Activated CD8-positive, alpha-beta memory T cell treated with anti-CD3 and anti-CD28 coated beads for 24 hours (primary cell): Measurements from ENCODE around the gene KLHL18.
"Not testable (repeated sequence)": the region's sequence is repeated elsewhere in the genome, so short reads cannot be mapped to it uniquely, and the experiment has no call there.

Experiments
- DNase-seq: peaks from one replicate; pipeline ENCODE4 v3.0.0-alpha.2; 2020

The KLHL18 gene

GRCh38 chr3:47315069-47315647 lies 32.4 kb downstream of the KLHL18 start:
- DNase-seq = no peak

GRCh38 chr3:47316151-47316550 lies 33.4 kb downstream of the KLHL18 start:
- not testable (repeated sequence) for DNase-seq

- DNase-seq = no peak
Observed at GRCh38 chr3:47318916-47319315, 36.2 kb downstream of the KLHL18 start.

GRCh38 chr3:47319956-47320355 lies 37.2 kb downstream of the KLHL18 start:
- no peak for DNase-seq

- DNase-seq = no peak
Observed at GRCh38 chr3:47323431-47324277, 40.9 kb downstream of the KLHL18 start.

- DNase-seq = peak; percentile 63
Observed at GRCh38 chr3:47324278-47324865, 41.6 kb downstream of the KLHL18 start.

DNA sequence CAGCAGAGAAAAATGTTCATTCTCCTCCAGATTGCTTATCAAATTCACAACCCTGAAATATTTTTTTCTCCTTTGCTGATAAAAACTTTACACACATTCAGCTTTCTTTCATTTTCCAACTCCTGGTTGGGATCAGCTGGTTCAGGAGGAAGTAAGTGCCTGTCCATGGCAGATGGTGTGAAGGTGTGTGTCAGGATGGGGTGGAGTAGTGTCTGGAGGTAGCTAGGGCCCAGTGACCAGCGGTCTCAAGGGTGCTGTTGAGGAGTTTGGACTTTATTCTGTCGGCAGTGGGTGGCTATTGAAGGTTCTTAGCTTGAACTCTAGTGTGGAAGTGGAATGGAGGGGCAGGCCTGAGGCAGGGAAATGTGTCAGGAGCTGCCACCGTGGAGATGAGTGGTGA lies 51.2 kb downstream of the KLHL18 start:
- no peak for DNase-seq

DNA sequence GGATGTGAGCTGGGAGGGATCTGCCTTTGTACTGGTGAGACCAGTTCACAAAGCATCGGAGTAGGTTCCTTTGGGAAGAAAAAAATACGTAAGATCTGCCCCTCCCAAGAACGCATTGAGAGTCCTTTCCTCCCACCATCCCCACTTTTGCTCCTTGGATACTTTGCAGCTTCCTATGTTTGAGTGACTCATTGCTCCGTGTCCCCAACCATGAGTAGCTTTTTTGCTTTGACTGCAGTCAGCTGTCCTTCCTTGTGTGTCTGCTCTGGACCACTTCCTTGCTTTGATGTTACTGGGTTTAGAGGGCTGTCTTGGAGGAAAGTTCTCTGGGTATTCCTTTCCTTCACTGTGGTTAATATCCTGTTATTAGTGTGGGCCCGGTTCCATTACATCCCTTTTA lies 54.9 kb downstream of the KLHL18 start:
- no peak for DNase-seq

DNA sequence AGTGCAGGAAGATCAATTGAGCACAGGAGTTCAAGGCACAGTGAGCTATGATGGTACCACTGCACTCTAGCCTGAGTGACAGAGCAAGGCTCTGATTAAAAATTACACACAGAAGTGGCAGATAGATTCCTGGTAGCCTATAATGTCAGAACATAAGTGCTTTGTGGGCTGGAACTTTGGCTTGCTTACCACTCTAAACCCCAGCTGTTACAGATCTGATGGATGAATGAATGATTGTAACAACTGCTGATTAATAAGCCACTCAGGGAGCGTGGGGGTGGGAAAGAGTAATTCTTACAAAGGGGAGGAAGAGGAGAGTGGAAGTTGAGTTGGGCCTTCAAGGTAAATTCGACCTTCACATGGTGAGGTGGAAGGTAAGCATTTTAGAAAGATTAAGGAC lies 57.2 kb downstream of the KLHL18 start:
- no peak for DNase-seq

GRCh38 chr3:47340866-47341265 lies 58.1 kb downstream of the KLHL18 start:
- DNase-seq = no peak

- DNase-seq = no peak
Observed at GRCh38 chr3:47342151-47342550, 59.4 kb downstream of the KLHL18 start.

DNA sequence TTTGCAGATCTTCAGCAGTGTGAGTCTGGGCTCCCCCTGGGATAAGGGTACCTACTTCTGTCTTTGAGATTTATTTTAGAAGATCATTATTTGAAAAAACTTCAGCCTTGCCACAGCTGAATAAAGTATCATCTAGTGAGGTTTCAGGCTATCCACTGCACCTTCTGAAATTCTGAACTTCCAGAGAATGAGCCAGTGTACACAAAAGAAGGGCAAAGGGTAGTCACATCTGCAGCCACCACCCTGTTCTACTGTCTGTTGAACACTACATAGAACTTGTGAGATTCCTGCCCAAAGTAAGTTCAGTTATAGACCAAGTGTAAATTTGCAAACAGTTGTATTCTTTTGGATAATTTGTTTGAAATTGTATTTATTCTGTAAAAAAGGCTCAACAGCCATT lies 60.1 kb downstream of the KLHL18 start:
- DNase-seq = no peak

DNA sequence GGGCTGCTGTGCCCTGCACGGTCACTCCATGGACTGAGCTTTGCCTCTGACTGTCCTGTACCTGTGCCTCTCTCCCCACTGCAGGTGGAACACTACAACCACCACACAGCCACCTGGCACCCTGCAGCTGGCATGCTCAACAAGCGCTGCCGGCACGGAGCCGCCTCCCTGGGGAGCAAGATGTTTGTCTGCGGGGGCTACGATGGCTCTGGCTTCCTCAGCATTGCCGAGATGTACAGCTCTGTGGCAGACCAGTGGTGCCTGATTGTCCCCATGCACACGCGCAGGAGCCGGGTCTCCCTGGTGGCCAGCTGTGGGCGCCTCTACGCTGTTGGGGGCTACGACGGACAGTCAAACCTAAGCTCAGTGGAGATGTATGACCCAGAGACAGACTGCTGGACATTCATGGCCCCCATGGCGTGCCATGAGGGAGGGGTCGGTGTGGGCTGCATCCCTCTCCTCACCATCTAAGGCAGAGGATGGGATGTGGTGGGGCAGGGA lies 60.8 kb downstream of the KLHL18 start:
- no peak for DNase-seq

DNA sequence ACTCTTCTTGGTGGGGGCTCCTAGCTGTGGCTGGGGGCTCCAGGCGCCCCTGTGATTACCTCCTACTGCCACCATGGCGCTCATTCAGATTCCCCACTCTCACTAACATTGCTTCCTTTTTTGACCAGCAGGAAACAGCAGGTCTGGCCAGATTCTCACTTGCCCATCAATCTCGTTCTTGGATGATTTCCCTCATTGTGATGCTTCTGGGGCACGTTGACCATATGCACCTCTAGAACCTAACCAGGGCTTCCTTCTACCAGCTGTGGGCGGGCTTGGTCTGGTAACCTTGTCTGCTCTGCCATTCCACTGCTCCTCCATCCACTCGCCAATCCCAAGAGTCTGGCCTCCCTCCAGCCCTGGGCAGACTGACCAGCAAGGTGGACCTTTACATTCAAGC lies 62.2 kb downstream of the KLHL18 start:
- DNase-seq = no peak

GRCh38 chr3:47347217-47347801 lies 64.6 kb downstream of the KLHL18 start:
- no peak for DNase-seq

DNA sequence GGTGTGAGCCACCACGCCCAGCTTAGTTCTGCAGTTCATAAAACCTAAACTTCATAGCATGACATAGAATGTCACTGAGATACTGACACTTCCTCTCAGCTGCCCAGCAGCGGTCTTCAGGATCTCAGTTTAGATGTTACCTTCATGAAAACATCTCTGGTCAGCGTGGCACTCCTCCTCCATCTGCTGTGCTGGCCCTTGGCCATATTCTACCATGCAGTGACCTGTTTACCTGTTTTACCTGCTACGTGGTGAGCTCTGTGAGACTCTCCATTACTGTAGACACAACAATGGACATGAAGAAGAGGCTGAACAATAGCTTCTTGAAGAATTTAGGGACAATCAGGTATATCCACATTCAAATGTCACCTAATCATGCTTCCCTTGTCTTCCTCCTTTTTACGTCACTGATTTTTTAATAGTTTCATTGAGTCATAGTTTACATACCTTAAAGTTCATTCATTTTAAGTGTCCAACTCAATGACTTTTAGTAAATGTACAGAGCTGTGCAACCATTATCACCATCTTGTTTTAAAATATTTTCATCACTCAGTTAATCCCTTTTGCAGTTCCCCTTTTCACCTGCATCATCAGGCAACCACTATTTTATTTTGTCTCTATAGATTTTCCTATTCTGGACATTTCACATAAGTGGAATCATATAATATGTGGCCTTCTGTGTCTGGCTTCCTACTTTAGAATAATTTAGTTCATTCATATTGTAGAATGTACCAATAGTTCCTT lies 65.8 kb downstream of the KLHL18 start:
- DNase-seq = no peak

- no peak for DNase-seq
Observed at GRCh38 chr3:47355010-47355409, 72.3 kb downstream of the KLHL18 start.

DNA sequence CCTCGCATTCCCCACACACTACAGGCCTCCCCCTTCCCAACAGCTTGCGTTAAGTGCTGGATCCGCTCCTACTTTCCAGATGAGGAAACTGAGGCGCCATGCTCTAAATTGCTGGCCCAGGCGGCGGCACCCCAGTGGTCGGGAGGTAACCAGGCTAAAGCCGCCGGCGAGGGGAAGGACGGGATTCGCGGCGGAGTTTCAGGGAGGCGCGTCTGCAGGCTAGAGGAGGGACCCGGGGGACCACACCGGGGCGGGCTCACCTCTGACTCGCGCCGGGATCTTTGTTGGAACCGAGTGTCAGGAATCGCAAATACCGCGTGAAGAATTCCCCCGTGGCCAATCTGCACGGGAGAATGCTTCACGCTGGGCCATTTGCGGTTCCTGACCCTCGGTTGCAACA lies 73.5 kb downstream of the KLHL18 start:
- DNase-seq = no peak

- DNase-seq = no peak
Observed at GRCh38 chr3:47359323-47359722, 76.6 kb downstream of the KLHL18 start.

GRCh38 chr3:47360110-47360517 lies 77.4 kb downstream of the KLHL18 start:
- DNase-seq = not testable (repeated sequence)

- peak; percentile 62 for DNase-seq
Observed at GRCh38 chr3:47362701-47363100, 80.0 kb downstream of the KLHL18 start.

DNA sequence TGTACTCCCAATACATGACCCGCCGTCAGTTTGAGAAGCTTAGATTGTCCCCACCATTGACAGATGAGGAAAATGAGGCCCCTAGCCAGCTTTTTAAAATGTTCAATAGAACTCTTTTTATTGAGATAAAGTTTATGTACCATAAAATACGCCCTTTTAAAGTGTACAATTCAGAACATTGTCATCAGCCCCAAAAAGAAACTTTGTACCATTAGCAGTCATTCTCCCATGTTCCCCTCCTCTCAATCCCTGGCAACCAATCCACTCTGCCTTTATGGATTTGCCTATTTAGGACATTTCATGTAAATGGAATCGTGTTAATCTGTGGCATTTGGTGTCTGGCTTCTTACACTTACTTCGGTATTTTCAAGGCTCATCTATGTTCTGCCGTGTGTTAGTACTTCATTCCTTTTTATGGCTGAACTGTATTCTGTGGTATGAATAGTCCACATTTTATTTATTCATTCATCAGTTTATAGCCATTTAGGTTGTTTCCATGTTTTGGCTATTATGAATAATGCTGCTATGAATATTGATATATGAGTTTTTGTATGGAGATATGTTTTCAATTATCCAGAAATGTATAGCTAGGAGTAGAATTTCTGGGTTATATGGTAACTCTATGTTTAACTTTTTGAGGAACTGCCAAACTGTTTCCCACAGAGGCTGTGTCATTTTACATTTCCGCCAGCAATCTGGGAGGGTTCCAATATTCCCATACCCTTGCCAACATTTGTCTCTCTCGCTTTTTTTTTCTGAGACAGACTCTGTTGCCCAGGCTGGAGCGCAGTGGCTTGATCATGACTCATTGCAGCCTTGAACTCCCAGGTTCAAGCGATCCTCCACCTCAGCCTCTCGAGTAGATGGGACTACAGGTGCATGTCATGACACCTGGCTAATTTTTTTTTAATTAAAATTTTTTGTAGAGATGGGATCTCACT lies 82.7 kb downstream of the KLHL18 start:
- no peak for DNase-seq
